Measurements from ENCODE around the gene C1QL2. TPM values are rescaled to one million over a fixed set of nuclear protein-coding genes. Genes with fewer than 3 reads are reported as not detected.

Gene C1QL2
- total RNA-seq, 1 donor from 2014 or later: not detected

DNA sequence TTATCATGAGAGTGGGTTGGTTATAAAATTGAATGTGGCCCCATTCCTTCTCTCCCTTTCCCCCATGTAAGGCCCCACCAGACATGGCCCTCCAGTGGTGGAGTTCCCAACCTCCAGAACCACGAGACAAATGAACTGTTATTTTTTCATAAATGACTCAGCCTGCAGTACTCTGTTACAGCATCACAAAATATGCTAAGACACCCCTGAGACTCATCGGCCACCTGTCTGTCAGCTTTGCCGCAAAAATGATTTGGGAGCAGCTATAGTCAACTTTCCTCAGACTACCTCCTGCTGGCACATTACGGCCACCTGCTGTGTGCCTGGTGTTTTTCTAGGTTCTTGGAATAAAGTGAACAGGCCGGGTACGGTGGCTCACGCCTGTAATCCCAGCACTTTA lies 21.4 kb upstream of the C1QL2 start:
- DNase-seq (ENCODE audit: low read depth, low spot score): no peak

GRCh38 chr2:119179202-119179601 lies 20.7 kb upstream of the C1QL2 start:
- DNase-seq (ENCODE audit: low read depth, low spot score): no peak

DNA sequence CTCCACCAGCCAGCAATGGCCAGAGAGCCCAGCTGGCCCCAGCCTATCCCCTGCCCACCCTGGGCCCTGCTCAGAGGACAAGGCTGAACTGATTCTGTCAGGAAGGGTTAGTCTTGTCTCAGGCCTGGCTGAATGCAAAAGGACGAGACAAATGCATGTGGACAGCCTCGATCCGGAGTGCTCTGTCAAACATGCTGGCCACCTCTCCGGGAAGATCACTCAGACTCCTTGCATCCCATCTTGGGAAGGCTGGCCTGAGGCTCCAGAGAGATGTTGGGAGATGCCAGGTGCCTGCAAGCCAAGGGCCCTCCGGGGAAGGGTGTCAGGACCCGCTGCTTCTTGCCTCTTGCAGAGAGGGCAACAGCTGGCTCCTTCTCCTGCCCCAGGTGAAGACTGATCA lies 20.2 kb upstream of the C1QL2 start:
- DNase-seq (ENCODE audit: low read depth, low spot score): no peak

- no peak for DNase-seq (ENCODE audit: low read depth, low spot score)
These were observed 19.3 kb upstream of the C1QL2 start for GRCh38 chr2:119177838-119178190.

DNA sequence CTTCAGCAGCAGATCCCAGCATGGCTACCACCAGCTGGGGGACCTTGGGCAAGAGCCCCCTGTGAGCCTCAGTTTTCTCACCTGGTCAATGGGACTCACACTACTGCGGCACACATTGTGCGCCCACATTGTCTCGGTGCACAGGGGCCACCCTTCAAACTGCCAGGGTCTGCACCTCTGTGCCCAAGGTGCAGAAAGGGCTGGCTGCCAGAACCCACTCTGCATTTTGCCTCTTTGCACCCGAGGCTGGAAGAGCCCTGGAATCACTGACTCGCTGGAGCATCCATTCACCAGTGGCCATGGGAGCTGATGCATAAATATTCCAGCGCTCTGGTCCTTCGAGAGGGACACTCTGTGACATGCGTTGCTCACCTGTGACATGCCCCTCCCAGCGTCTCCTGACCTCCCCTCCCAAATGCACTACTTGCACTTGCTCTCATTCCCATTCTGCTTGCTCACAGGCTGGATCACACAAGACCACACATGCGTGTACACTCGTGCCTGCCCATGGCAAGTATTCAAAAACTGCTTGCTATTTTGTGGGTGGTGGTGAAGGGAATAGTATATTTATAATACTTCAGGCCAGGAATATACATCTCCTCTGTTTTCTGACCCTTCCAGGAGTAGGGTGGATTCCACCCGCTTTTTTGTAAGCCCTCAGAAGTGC lies 18.8 kb upstream of the C1QL2 start:
- DNase-seq (ENCODE audit: low read depth, low spot score): no peak

GRCh38 chr2:119175517-119175916 lies 17.0 kb upstream of the C1QL2 start:
- DNase-seq (ENCODE audit: low read depth, low spot score): no peak

GRCh38 chr2:119174993-119175347 lies 16.4 kb upstream of the C1QL2 start:
- DNase-seq (ENCODE audit: low read depth, low spot score): no peak

DNA sequence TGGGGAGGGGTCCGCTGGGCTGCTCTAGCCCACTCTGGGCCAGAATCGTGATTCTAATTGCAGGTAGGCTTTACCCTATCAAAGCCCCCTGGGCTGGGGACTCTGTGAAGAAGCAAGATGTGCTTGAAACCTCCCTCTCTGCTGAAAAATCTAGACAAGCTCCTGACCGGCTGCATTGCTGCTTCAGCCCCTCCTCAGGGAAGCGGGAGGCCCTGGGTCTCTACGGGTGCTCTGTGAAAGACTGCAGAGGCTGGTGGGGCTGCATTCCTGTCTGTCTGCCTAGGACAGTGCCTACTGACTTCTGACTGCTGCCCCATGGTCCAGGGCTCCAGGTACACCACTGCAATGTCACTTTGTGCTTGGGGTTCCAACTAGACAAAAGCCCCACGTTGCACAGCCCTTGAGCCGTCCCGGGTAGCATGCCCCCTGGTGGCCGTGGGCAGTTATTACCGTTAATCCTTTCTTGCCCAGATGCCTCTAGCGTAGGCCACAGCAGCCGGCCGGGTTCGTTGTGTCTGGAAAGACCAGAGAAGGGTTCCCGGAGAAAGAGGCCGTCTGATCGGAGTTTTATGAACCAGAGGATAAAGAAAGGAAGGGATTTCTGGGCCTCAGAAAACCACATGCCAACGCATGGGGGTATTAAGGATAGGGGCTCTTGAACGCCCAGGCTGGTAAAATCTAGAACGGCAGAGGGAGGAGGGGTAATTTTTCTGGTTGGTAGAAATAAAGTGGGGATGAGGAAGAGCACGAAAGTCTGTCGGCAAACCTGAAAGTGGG lies 15.9 kb upstream of the C1QL2 start:
- DNase-seq (ENCODE audit: low read depth, low spot score): no peak

GRCh38 chr2:119173556-119174060 lies 15.1 kb upstream of the C1QL2 start:
- DNase-seq (ENCODE audit: low read depth, low spot score): no peak

DNA sequence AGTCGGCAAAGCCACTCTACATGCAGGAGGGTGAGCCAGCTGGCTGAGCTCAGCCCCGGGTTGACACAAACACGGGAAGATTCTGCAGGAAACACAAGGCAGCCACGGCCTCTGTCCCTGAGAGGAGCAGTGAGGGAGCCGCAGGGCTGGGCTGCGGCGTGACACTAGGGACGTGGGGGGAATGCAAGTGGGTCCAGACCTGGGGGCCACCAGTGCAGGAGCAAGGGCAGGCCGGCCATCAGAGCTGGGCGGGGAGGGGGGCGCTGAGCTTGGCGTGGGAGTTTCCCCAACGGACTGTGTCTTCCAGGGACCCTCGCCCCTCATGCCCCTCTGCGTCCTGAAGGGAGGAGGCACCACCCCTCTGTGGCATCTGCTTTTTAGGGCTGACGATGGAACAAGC lies 12.0 kb upstream of the C1QL2 start:
- no peak for DNase-seq (ENCODE audit: low read depth, low spot score)

DNA sequence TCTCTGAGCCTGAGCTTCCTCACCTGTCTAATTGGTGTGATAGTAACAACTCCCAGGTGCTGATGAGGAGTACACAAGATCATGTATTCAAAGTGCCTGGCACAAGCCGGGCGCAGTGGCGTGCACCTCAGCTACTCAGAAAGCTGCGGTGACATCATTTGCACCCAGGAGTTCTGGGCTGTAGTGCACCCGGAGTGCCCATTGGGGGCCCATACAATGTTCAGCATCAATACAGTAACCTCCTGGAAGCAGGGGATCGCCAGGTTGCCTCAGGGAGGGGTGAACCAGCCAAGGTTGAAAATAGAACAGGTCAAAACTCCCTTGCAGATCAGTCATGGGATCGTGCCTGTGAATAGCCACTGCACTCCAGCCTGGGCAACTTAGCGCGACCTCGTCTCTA lies 11.2 kb upstream of the C1QL2 start:
- DNase-seq (ENCODE audit: low read depth, low spot score): no peak

- DNase-seq (ENCODE audit: low read depth, low spot score): no peak
These were observed 1.9 kb upstream of the C1QL2 start for GRCh38 chr2:119160361-119160990.

DNA sequence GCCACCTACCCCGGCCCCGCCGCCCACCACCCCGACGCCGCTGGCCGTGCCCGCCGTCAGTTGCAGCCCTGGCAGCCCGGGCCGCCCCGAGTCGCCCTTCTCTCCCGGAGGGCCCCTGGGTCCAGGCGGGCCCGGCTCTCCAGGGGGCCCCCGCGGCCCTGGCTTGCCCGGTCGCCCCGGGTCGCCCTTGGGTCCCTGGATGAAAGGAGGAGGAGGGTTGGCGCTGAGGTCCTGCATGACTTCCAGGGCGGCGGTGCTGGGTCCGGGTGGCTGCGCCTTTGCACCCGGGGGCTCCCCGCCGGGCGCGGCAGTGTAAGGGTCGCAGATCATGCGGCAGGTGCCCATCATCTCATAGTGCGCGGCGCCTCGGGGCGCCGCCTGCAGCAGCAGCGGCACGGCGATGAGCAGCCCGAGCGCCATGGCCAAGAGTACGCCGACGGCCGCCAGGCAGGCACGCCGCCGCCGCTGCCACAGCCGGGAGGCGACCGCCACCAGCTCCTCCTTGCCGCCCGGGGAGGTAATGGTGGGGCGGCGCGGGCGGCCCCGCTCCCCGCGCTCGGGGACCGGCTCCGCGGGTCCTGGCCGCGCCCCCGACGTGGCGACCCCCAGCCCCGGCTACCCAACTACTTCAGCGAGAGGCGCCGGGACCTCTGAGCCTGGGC lies 570 bp downstream of the C1QL2 start:
- no peak for DNase-seq (ENCODE audit: low read depth, low spot score)

DNA sequence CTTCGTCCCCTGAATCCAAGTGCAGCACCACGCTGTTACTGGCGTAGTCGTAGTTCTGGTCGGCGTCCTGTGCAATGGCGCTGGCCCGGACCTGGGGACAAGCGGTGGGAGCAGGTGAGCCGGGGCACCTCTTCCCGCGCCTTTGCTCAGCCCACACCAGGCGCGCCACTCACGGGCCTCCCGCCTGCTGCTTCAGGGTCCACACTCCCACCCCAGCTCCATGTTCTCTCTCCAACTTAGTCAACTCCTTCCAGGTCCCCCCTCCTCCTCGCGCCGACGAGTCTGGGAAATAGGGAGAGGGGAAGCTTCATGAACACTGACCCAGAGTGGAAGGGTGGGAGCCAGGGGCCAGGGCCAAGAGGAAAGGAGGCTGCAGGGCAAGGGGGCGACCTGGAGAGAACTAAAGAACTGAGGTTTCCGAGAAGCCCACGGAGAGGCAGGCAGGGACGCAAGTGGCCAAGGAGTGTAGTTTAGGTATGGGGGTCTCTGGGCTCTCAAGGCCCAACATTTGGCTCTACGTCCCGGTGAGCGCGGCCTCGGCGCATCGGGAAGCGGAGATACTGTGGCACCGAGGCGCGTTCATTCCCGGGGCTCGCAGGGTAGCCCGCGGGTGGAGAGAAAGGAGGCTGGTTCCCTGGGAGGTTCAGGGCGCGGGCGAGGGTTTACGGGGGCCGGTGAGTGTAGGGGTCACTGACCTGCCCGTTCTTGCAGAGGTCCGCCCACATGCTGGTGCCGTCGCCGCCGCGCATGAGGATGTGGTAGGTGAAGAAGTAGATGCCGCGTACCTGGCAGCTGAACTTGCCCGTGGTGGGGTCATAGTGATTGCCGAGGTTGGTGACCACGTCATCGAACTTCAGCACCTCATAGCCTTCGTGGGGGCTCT lies 1.4 kb downstream of the C1QL2 start:
- no peak for DNase-seq (ENCODE audit: low read depth, low spot score)

DNA sequence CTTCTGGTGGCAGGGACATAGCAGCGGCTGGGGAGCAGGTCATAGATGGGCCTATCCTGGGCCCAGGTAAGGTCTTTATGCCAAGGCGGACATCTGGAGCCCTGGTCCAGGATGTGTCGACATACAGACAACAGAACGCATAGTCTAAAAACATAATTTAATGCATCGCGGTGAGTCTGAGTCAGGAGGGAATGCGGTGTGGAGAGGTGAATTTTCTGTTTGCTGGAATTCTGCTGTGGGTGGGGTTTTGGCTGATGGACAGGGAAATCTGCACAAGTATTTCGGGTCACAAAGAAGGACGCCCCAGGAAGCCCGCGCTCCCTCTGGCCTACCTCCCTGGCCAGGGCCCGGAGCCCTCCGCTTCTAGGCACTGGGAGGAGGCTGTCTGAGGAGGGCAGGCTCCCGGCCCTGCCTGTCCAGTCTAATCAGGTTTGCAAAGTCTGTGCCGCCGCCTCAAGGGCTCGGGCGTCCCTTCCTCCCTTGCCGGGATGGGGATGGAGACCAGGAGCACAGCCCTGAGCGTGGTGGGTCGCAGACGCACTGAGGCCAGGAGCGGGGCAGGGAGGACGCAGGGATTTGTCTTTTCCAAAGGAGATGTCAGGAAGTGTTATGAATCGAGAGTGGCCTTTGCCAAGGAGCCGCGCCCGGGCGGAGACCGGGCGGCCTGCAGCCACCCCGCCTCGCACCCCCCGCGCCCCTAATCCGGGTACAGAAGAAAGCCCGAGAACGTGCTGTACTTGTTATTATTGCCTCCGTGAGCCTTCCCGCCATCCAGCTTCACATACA lies 2.3 kb downstream of the C1QL2 start:
- DNase-seq (ENCODE audit: low read depth, low spot score): no peak

DNA sequence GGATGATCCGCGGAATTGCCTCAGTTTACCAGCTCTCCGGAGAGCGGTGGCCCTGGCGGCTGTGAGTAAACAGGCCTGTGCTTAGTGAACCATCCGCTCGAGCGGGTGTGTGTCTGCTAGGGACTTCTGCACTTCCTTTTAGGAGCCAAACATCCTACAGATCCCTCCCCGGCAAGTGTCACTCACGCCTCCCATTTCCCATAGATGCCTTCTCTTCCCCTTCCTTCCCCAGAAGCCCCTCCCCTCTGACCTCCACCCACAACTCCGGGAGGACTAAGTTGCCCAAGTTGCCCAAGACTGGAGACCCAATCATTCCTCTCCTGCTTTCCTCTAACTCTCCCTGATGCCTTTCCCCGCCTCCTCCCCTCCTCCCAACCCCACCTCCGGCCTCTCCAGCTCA lies 2.9 kb downstream of the C1QL2 start:
- DNase-seq (ENCODE audit: low read depth, low spot score): no peak

- DNase-seq (ENCODE audit: low read depth, low spot score): no peak
These were observed 4.5 kb downstream of the C1QL2 start for GRCh38 chr2:119154076-119154475.

DNA sequence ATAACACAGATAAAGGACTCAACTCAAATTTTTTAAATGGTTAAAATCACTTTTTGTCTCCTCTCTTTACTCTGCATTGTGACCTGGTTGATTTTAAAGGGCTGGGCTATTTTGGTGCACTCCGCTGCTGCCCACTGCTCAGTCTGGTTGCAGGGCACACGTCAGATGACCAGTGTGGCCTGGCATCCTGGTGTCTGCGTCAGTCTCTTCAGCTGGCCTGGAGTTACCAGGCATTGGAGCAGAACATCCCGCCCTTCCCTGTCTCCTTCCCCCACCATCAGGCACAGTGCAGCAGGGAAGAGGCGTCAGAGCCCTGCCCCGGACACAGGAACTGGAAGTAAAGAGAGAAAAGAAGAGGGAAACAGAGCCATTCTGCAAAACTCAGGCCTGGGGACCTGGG lies 8.9 kb downstream of the C1QL2 start:
- no peak for DNase-seq (ENCODE audit: low read depth, low spot score)

- DNase-seq (ENCODE audit: low read depth, low spot score): no peak
These were observed 10.5 kb downstream of the C1QL2 start for GRCh38 chr2:119147776-119148715.

Data from pulmonary artery endothelial cell (primary cell).